GM21528 (cell line): ENCODE data around the gene SLC23A2.
"Not testable (repeated sequence)": the region's sequence is repeated elsewhere in the genome, so short reads cannot be mapped to it uniquely, and the experiment has no call there.

Experiments
- ATAC-seq: cut with Tn5 transposase; IDR thresholded peaks from one replicate; pipeline ENCODE4 v1.9.1; 2021; ENCODE audit warnings: mild to moderate bottlenecking, moderate library complexity; ENCODE audit not compliant: unreplicated experiment, low FRiP score

SLC23A2 gene

DNA sequence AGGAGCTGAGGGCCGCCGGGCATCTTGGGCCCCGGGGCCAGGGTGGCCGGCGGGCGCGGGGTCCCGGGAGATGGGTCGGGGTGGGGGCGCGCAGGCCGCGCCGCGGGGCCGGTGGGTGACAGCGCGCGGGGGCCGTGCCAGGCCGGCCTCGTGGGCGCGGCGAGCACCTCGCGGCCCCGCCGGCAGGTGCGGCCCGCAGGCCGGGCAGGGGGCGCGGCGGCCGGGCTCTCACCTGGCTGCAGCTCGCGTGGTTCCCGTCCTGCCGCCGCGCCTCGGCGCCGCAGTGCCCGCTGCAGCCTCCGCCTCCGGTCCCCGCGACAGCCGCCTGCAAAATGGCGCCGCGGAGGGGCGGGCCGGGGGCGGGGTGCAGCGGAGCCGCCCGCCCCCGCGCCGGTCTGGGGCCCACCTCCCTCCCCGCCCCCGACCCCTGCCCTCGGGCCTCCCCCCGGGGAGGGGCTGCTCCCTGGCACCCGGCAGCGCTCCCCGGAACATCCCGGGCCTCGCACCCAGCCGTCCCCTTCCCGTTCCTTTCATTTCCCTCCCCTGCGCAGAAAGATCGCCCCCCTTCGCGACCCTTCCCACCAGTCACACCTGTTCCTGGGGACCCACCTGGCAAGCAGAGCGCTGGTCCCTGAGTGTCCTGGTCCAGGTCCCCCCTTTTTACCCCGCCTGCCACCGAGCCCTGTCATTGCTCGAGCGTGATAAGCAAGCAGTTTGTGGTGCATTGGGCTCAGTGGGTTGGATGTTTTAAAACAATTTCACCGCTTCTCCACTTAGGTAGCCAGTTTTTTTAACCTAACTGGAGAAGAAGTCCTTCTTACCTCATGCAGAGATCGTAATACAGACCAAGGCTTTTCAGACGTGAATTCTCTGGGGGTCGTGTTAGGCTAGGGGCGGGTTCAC is at the start of gene SLC23A2:
Gene SLC23A2 (minus strand): TSS at position 337 of the 903 bp plus-strand sequence. CDS start 68,948 bp downstream, outside the sequence.
- ATAC-seq: no peak

DNA sequence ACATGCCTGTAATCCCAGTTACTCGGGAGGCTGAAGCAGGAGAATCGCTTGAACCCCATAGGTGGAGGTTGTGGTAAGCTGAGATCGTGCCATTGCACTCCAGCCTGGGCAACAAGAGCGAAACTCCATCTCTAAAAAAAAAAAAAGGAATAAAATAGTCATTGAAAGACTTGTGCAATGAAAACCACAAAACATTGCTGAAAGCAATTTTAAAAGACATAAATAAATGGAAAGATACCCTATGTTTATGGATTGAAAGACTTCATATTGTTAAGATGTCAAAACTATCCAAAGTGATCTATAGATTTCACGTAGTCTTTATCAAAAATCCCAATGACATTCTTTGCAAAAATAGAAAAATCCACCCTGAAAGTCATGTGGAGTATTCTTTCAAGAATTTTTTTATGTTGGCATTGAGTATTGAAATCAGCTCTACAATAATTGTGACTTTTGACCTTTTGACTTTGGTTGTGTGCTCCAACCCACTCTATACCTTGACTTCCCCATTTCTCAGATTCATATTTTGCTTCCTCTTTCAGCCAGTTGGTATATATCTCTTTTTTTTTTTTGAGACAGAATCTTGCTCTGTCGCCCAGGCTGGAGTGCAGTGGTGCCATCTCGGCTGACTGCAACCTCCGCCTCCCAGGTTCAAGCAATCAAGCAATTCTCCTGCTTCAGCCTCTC is 45.5 kb upstream of the SLC23A2 start:
- no peak for ATAC-seq

DNA sequence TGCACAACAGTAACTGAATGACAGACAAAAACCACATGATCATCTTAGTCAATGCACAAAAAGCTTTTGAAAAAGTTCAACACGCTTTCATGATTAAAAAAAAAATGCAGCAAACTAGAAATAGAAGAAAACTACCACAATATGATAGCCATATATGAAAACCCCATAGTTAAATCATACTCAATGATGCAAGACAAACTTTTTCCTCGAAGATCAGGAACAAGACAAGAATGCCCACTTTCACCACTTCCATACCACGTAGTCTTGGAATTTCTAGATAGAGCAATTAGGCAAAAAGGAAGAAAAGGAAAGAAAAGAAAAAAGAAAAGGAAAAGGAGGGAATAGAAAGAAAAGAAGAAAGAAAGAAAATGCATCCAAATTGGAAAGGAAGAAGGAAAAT is 44.6 kb upstream of the SLC23A2 start:
- ATAC-seq: no peak

DNA sequence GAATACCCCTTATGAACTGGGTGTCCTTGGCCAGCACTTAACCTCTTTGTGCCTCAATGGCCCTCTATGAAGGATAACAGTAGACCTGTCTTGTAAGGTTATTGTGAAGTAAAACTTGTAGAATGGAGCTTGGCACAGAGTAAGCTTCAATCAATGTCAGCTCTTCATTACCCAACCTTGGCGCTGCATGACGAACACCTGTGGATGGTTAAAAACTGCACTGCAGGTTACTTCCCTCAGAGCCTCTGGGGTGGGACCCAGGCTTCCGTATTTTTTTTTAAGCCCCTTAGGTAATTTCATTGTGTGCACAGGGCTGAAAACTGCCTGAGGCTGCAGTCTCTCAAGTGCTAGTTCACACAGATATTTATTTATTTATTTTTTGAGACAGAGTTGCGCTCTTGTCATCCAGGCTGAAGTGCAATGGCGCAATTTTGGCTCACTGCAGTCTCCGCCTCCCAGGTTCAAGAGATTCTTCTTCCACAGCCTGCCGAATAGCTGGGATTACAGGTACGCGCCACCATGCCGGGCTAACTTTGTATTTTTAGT is 42.8 kb upstream of the SLC23A2 start:
- ATAC-seq: no peak

DNA sequence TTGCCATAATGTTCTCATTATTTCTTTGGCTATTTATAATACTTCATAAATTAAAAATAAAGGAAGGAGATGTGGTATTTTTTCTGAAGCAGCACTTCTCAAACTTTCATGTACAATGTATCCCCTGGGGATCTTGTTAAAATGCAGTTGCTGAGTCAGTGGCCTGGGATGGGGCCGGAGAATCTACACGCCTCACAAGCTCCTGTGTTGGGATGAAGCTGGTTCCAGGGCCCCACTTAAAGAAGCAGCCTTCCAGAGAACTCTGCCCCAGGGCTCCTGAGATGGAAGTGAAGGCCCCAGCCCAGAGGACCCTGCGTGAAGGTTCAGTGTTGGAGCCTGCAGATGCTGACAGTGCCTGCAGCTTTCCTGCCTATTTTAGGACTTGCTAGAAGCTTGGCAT is 40.1 kb upstream of the SLC23A2 start:
- no peak for ATAC-seq

DNA sequence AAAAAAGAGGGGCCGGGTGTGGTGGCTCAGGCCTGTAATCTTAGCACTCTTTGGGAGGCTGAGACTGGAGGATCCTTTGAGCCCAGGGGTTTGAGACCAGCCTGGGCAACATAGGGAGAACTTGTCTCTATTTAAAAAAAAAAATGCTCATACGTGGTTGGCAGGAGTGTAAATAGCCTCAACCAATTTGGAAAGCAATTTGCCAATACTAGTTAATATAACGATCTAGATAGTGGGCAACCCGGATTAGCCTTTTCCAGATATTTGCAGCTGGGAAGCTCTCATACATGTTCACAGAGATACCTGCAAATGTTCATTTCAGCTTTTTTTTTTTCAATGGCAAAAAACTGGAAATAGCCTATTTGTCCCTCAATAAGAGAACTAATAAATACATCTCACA is 39.0 kb upstream of the SLC23A2 start:
- no peak for ATAC-seq

DNA sequence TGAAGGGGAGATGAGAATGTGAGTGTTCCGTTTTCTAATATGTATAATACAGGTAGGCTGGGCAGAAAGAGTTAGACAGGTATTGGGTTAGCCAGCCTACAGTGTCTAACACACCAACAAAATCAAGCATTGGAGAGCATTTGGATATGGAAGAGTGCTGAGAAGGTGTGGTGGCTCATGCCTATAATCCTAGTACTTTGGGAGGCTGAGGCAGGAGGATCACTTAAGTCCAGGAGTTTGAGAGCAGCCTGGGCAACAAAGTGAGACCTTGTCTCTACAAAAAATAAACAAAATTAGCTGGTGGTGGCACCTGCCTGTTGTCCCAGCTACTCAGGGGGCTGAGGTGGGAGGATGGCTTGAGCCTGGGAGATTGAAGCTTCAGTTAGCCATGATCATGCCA is 38.6 kb upstream of the SLC23A2 start:
- no peak for ATAC-seq

DNA sequence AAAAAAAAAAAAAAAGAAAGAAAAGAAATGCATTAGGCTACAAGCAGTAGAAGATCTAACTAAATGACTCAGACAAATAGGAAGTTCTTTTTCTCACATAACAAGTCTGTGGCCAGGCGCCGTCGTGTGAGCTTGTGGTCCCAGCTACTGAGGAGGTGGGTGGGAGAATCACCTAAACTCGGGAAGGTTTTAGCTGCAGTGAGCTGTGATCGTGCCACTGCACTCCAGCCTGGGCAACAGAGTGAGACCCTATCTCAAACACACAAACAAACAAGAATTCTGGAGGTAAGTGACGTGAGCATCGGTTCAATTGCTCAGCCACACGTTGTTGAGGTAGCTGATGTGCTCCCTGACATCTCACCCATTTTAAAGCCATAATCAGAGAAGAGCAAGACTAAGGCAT is 37.9 kb upstream of the SLC23A2 start:
- ATAC-seq: no peak

DNA sequence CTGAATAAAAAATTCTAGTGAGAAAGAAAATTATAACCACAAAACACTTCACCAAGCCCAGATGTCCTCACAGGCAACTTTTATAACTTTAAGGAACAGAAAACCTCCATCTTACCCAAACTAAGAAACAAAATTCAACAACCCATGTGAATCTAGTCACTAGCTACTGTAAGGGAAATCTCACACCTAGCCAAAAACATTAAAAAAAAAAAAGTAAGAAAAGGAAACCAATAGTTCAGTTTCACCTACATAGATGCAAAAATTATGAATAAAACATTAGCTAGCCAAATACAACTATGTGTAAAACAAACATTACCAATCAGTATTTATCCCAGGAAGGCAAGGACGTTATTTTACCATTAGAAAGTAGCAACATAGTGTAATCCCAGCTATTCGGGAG is 35.5 kb upstream of the SLC23A2 start:
- no peak for ATAC-seq

DNA sequence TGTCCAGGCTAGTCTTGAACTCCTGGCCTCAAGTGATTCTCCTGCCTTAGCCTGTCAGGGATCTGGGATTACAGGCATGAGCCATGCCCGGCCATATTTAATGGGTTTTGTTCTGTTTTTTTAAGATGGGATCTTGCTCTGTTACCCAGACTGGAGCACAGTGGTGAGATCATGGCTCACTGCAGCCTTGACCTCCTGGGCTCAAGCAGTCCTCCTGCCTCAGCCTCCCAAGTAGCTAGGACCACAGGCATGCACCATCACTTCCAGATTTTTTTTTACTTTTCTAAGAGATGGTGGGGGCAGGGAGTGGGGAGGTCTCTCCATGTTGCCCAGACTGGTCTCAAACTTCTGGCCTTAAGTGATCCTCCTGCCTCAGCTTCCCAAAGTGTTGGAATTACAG is 34.2 kb upstream of the SLC23A2 start:
- not testable (repeated sequence) for ATAC-seq

DNA sequence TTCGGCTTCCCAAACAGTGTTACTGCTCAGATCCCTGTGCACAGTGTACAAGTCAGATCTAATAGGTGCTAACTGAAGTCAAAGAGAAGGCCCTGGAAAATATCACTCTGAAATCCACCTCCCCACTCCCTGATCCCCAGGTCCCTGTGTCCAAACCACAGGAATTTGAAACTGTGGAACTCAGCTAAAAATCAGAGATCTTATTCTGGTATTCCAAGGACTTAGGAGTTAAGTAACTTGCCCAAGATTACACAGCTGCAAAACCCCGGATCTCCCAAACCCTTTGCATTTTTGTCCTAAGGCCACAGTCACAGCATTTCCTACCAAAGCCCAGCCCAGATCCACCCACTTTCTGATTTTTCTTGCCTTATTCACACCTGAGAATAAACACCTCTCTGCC is 32.3 kb upstream of the SLC23A2 start:
- no peak for ATAC-seq

DNA sequence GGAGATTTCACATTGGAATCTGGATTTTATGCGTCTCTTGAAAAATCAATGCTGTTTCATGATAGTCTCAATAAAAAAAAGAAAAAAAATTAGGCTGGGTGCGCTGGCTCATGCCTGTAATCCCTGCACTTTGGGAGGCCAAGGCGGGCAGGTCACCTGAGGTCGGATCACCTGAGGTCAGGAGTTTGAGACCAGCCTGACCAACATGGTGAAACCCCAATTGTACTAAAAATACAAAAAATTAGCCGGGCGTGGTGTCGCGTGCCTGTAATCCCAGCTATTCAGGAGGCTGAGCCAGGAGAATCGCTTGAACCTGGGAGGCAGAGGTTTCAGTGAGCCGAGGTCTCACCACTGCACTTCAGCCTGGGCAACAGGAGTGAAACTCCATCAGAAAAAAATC is 30.4 kb upstream of the SLC23A2 start:
- not testable (repeated sequence) for ATAC-seq

DNA sequence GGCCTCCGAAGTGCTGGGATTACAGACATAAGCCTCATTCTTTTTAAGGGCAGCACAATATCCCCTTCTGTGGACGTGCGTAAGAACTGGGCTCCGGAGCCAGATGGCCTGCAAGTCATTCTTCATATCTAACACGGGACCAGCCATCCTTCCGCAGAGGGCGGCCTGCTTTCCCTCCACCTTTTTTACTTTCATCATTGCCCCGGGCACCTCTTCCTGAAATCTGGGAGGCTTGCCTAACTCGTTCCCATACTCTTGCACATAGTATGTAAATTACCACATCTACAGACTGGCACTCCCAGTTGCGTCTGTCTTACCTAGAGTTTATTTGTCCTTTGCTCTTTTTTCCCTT is 29.9 kb upstream of the SLC23A2 start:
- ATAC-seq: no peak

DNA sequence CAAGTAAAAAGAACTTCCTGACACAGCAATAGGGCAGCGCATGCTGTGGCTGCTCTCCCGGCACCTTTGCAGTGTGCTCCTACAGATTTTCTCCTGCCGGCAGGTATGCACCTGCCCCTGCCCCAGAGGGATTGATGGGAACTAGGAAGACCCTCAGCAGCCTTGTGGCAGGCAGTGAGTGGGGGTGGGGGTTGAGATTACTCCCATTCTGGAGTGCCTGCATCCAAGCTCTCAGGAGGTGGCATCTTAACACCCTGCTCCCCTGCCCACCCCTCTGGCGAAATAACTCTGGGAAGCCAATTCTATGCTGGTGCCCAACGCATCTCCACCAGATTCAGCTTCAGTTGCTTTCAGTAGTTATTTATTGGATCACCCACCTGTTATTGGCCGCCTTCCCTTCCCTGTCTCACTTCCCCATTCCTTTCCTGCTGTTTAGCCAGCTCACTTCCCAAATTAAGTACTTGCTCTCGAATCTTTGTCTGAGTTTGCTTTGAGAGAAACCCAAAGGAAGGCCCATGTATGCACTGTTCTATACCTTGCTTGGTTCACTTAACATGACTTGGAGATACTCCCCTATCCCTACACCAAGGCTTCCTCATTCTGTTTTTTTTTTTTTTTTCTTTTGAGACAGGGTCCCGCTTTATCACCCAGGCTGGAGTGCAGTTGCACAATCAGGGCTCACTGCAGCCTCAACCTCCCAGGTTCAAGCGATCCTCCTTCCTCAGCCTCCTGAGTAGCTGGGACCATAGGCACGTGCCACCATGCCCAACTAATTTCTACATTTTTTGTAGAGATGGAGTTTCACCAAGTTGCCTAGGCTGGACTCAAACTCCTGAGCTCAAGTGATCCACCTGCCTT is 29.3 kb upstream of the SLC23A2 start:
- no peak for ATAC-seq

DNA sequence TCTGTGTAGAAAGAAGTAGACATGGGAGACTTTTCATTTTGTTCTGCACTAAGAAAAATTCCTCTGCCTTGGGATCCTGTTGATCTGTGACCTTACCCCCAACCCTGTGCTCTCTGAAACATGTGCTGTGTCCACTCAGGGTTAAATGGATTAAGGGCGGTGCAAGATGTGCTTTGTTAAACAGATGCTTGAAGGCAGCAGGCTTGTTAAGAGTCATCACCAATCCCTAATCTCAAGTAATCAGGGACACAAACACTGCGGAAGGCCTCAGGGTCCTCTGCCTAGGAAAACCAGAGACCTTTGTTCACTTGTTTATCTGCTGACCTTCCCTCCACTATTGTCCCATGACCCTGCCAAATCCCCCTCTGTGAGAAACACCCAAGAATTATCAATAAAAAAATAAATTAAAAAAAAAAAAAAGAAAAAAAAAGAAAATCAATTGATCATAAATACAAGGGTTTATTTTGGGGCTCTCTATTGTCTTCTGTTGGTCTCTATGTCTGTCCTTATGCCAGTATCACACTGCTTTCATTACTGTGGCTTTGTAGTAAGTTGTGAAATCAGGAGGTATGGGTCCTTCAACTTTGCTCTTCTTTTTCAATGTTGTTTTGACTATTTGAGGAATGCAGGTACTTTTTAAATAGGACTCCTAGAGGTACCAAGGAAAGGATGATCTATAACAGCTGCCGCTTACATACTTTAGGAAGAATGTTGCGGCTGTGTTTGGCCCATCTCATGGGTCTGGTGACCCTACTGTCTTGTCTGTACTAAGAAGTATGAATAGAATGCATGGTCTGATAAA is 27.1 kb upstream of the SLC23A2 start:
- ATAC-seq: not testable (repeated sequence)

DNA sequence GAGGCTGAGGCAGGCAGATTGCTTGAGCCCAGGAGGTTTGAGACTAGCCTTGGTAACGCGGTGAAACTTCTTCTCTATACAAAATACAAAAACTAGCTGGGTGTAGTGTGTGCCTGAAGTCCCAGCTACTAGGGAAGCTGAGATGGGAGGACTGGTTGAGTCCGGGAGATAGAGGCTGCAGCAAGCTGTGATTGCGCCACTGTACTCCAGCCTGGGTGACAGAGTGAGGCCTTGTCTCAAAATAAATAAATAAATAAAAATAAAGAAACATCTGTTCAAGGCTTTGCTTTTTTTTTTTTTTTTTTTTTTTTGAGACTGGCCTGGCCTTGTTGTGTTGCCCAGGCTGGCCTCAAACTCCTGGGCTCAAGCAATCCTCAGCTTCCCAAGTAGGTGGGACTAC is 23.7 kb upstream of the SLC23A2 start:
- ATAC-seq: no peak

DNA sequence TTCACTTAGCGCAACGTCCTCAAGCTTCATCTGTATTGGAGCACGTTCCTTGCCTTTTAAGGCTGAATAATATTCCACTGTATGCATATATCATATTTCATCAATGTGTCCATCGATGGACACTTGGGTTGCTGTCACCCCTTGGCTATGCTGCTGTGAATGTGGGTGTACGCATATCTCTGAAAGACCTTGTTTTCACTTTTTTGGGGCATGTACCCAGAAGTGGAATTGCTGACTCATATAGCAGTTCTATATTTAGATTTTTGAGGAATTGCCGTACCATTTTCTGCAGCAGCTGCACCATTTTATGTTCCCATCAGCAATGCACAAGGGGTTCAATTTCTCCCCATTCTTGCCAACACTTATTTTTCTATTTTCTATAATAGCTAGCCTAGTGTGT is 22.8 kb upstream of the SLC23A2 start:
- ATAC-seq: no peak

DNA sequence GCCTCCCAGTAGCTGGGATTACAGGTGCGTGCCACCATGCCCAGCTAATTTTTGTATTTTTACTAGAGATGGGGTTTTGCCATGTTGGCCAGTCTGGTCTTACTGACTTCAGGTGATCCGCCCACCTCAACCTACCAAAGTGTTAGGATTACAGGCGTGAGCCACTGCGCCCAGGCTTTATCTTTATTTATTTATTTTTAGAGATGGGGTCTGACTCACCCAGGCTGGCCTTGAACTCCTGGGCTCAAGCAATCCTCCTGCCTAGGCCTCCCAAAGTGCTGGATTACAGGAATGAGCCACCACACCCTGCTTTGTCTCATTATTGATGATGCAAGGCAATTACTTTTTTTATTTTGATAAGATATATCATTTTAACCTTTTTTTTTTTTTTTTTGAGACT is 21.9 kb upstream of the SLC23A2 start:
- not testable (repeated sequence) for ATAC-seq

DNA sequence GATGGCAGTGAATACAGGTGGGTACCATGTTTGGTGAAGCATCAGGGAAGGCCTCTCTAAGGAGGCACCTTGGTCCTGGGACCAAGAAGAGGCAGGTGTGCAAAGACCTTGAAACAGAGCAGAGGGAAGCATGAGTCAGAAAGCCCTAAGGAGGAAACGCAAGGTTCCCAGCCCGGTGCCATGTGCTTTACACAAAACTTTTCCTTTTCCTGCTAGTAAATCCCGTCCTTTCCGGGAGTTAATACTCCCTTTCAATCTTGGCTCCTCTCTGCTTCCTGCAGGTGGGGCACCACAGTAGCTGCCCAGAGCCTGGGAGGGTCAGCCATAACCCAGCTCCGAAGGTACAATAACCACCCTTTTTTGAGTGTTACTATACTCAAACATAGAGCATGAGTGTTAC is 19.4 kb upstream of the SLC23A2 start:
- no peak for ATAC-seq
